ENCODE measurements around the gene HOXA9.

HOXA9 gene

DNA sequence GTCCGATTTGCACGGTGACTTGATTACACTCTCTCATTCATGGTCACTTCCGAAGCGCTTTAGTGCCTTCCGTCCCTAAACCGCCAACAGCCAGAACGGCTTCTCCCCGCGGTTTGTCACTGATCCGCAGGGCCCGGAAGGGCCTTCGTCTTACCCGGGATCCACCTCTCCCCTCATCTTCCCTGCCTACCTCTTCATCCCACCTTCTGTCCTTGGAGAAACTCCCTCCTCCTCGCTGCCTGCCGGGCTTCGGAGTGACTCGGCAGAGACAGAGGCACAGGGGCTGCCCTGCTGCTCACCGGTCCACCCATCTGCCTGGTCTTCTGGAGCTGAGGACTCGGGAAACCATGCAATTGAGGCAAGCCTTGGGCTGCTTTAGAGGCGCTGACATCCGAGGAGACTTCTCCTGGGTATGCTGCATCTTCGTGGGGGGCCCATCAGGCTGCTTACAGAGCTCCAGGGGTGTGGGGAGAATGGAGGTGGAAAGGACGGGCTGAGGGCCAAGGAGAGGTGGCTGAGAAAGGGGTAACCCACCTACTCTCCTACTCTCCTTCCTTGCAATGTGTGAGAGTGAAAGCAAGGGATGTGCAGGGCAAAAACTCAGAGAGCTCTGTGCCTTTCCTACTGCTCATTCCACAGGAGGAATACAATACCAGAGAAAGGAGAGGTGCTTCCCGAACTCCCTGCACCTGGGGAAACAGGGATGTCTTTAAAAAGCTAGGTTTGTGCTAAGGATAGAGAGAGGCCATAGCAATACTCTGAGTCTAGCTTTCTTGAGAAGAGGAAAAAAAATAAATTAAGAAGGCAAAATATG is 20.7 kb upstream of the HOXA9 start:
- DNase-seq: peak; percentile 9
- Histone ChIP-seq H2BK12ac (ENCODE audit: low read length in 2 of 2) (no peak overlapping the region), H3K27ac (ENCODE audit: low read length, poor library complexity, severe bottlenecking) (peak overlapping the region; percentile 69), H2BK15ac (ENCODE audit: low read depth, poor library complexity, severe bottlenecking) (no peak overlapping the region), H3K27me3 (ENCODE audit: control insufficient read depth in 1 of 2, insufficient read depth in 1 of 2, low read length in 2 of 2) (peaks cover 9 to 30% of the 10 kb centered on the region in 2 experiments), H3K9ac (ENCODE audit: low read length) (peak overlapping the region; percentile 94), H2BK5ac (ENCODE audit: low read depth, low read length, poor library complexity, severe bottlenecking) (peak overlapping the region; percentile 48), H3K23ac (ENCODE audit: low read length in 2 of 2) (peak overlapping the region in 1 of 2 experiments; percentile 81), H2AFZ (ENCODE audit: low read depth, low read length) (no peak overlapping the region), H3K4ac (ENCODE audit: low read depth in 1 of 2, low read length in 2 of 2) (no peak overlapping the region), H4K8ac (ENCODE audit: low read length) (no peak overlapping the region), H3K9me3 (ENCODE audit: control insufficient read depth, low read length) (no peaks in the 10 kb centered on the region), H4K91ac (ENCODE audit: low read length) (no peak overlapping the region), H3K4me2 (ENCODE audit: low read length, poor library complexity, severe bottlenecking) (peak overlapping the region; percentile 92), H3K79me1 (replicated peaks; ENCODE audit: low read length, poor library complexity, severe bottlenecking) (peaks cover 3% of the 10 kb centered on the region), H2AK5ac (ENCODE audit: low read length, severe bottlenecking) (peak overlapping the region; percentile 45), H3K4me1 (ENCODE audit: control insufficient read depth, insufficient read depth, low read depth, low read length) (peaks cover 18% of the 10 kb centered on the region), H3K14ac (ENCODE audit: low read length in 2 of 2) (no peak overlapping the region), H2BK120ac (ENCODE audit: low read depth, low read length) (no peak overlapping the region), H3K4me3 (ENCODE audit: insufficient read depth in 1 of 2, low read depth in 1 of 2, low read length in 2 of 2) (peak overlapping the region; percentile 56 to 84), H3K18ac (ENCODE audit: low read depth in 1 of 2, low read length in 2 of 2) (peak overlapping the region in 1 of 2 experiments; percentile 28), H3K36me3 (ENCODE audit: control insufficient read depth in 1 of 2, insufficient read depth in 2 of 2, low read depth in 1 of 2, low read length in 2 of 2) (peaks cover 6 to 13% of the 10 kb centered on the region in 2 experiments)
- WGBS: 7% methylated on average over 23 of the region's 24 CpGs

DNA sequence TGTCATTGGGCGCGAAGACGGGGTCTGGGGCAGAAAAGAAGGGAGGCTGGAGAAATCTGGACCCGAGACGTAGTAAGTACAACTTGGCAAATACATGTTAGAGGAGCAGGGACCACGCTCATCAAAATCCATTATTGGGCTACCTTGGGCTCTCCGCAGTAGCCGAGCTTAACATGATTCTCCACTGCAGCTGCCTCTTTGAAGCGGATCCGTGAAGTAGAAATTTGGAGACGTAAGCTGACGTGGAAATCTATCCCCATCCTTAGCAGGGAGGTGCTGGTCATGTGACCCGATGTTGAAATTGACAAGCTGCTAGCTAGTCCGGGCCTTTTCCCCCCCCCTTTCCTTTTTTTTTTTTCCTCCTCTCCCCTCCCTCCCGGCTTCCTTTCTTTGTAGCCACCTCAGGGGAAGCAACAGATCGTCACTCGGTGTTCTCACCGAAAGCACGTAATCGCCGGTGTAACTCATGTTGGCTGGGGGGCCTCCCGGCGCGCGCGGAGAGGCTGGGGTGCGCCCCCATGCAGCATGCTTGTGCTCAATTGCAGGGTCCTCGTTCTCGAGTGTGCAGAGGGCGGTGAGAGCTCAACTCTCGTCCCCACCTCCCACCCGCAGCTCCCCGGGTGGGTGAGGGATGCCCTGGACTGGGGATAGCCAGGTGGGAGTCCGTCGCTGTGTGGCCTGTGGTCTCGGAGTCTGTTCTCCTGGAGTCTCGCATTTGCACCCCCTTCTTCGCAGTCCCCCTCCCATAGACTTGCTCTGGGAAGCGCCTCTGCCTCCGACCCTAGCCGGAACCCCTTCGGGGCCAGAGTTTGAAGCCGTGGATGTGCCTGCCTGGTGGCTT is 19.9 kb upstream of the HOXA9 start, which contains the start of gene HOXA11:
TSS of gene HOXA11 (minus strand) at position 220 of the 841 bp plus-strand sequence. CDS start at position 132, 88 bp downstream.
- peak; percentile 76 for DNase-seq
- H2BK15ac ChIP-seq (ENCODE audit: low read depth, poor library complexity, severe bottlenecking): no peak within 1 kb of the TSS
- H3K27me3 ChIP-seq (ENCODE audit: control insufficient read depth in 1 of 2, insufficient read depth in 1 of 2, low read length in 2 of 2): peaks cover under 1 to 22% of the 10 kb centered on the region in 2 experiments
- no peak within 1 kb of the TSS for H2BK120ac ChIP-seq (ENCODE audit: low read depth, low read length)
- peak within 1 kb of the TSS; percentile 79 to 84 for H3K4me3 ChIP-seq (ENCODE audit: insufficient read depth in 1 of 2, low read depth in 1 of 2, low read length in 2 of 2)
- H2AK5ac ChIP-seq (ENCODE audit: low read length, severe bottlenecking): peak within 1 kb of the TSS; percentile 45
- peaks cover 6 to 13% of the 10 kb centered on the region in 2 experiments for H3K36me3 ChIP-seq (ENCODE audit: control insufficient read depth in 1 of 2, insufficient read depth in 2 of 2, low read depth in 1 of 2, low read length in 2 of 2)
- WGBS: 5% methylated on average over 32 of the region's 43 CpGs
- no peak within 1 kb of the TSS for H3K23ac ChIP-seq (ENCODE audit: low read length in 2 of 2)
- H3K9ac ChIP-seq (ENCODE audit: low read length): peak within 1 kb of the TSS; percentile 94
- peak within 1 kb of the TSS; percentile 74 for H3K27ac ChIP-seq (ENCODE audit: low read length, poor library complexity, severe bottlenecking)
- peak within 1 kb of the TSS; percentile 28 for H3K18ac ChIP-seq (ENCODE audit: low read depth in 1 of 2, low read length in 2 of 2)
- H2BK12ac ChIP-seq (ENCODE audit: low read length in 2 of 2): no peak within 1 kb of the TSS
- no peaks in the 10 kb centered on the region for H3K79me1 ChIP-seq (replicated peaks; ENCODE audit: low read length, poor library complexity, severe bottlenecking)
- peak within 1 kb of the TSS; percentile 92 for H3K4me2 ChIP-seq (ENCODE audit: low read length, poor library complexity, severe bottlenecking)
- H3K14ac ChIP-seq (ENCODE audit: low read length in 2 of 2): no peak within 1 kb of the TSS
- H2AFZ ChIP-seq (ENCODE audit: low read depth, low read length): no peak within 1 kb of the TSS
- H4K8ac ChIP-seq (ENCODE audit: low read length): peak within 1 kb of the TSS; percentile 31
- H2BK5ac ChIP-seq (ENCODE audit: low read depth, low read length, poor library complexity, severe bottlenecking): peak within 1 kb of the TSS; percentile 75
- no peak within 1 kb of the TSS for H4K91ac ChIP-seq (ENCODE audit: low read length)
- no peak within 1 kb of the TSS for H3K4ac ChIP-seq (ENCODE audit: low read depth in 1 of 2, low read length in 2 of 2)
- no peaks in the 10 kb centered on the region for H3K9me3 ChIP-seq (ENCODE audit: control insufficient read depth, low read length)
- peaks cover 26% of the 10 kb centered on the region for H3K4me1 ChIP-seq (ENCODE audit: control insufficient read depth, insufficient read depth, low read depth, low read length)

DNA sequence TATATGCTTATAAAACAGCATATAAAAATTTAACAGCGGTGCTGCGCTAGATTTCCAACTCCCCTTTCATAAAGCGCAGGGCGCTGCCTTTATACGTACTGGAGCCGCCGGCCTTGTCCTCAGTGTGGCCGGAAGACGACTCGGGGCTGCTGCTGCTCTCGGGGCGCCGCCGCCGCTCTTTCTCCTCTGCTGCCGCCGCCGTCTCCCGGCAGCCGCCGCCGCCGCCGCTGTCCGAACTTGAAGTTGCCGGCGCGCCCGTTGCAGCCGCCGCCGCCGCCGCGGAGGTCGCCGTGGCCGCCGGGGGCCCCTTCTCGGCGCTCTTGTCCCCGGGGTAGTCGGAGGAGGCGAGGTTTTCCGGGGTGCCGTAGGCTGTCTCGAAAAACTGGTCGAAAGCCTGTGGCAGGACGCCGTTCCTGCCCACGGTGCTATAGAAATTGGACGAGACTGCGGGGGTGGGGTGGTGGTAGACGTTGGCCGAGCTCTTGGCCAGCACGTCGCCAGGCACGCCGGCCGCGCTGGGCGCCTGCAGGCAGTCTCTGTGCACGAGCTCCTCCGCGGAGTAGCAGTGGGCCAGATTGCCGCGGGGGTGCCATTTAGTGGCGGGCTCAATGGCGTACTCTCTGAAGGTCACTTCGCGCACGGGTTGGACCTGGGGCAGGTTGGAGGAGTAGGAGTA is 19.1 kb upstream of the HOXA9 start:
- H3K4me3 ChIP-seq (ENCODE audit: insufficient read depth in 1 of 2, low read depth in 1 of 2, low read length in 2 of 2): peak overlapping the region; percentile 79 to 84
- H2AK5ac ChIP-seq (ENCODE audit: low read length, severe bottlenecking): no peak overlapping the region
- H2BK15ac ChIP-seq (ENCODE audit: low read depth, poor library complexity, severe bottlenecking): no peak overlapping the region
- H3K18ac ChIP-seq (ENCODE audit: low read depth in 1 of 2, low read length in 2 of 2): peak overlapping the region in 1 of 2 experiments; percentile 28
- no peak overlapping the region for H3K23ac ChIP-seq (ENCODE audit: low read length in 2 of 2)
- H3K4ac ChIP-seq (ENCODE audit: low read depth in 1 of 2, low read length in 2 of 2): no peak overlapping the region
- peak; percentile 55 for DNase-seq
- no peak overlapping the region for H3K14ac ChIP-seq (ENCODE audit: low read length in 2 of 2)
- H3K9me3 ChIP-seq (ENCODE audit: control insufficient read depth, low read length): no peaks in the 10 kb centered on the region
- H2BK12ac ChIP-seq (ENCODE audit: low read length in 2 of 2): no peak overlapping the region
- peak overlapping the region; percentile 74 for H3K27ac ChIP-seq (ENCODE audit: low read length, poor library complexity, severe bottlenecking)
- H3K4me1 ChIP-seq (ENCODE audit: control insufficient read depth, insufficient read depth, low read depth, low read length): peaks cover 23% of the 10 kb centered on the region
- H2BK120ac ChIP-seq (ENCODE audit: low read depth, low read length): no peak overlapping the region
- peak overlapping the region; percentile 74 for H2BK5ac ChIP-seq (ENCODE audit: low read depth, low read length, poor library complexity, severe bottlenecking)
- peaks cover 0 to 15% of the 10 kb centered on the region in 2 experiments for H3K27me3 ChIP-seq (ENCODE audit: control insufficient read depth in 1 of 2, insufficient read depth in 1 of 2, low read length in 2 of 2)
- H3K9ac ChIP-seq (ENCODE audit: low read length): peak overlapping the region; percentile 94
- no peak overlapping the region for H2AFZ ChIP-seq (ENCODE audit: low read depth, low read length)
- peak overlapping the region; percentile 31 for H4K8ac ChIP-seq (ENCODE audit: low read length)
- H3K4me2 ChIP-seq (ENCODE audit: low read length, poor library complexity, severe bottlenecking): peak overlapping the region; percentile 60
- H3K79me1 ChIP-seq (replicated peaks; ENCODE audit: low read length, poor library complexity, severe bottlenecking): no peaks in the 10 kb centered on the region
- under 1% methylated on average over 55 of the region's 72 CpGs for WGBS
- H3K36me3 ChIP-seq (ENCODE audit: control insufficient read depth in 1 of 2, insufficient read depth in 2 of 2, low read depth in 1 of 2, low read length in 2 of 2): peaks cover 6 to 13% of the 10 kb centered on the region in 2 experiments
- no peak overlapping the region for H4K91ac ChIP-seq (ENCODE audit: low read length)
